Keratinocyte (primary cell): ENCODE results near the gene SRPK1.

ENCODE experiments used
- CTCF ChIP-seq, 3 experiments: IDR thresholded peaks in 1 of 3; conservative IDR thresholded peaks in 1 of 3; optimal IDR thresholded peaks in 1 of 3; 2 replicates in 2 of 3; 3 replicates in 1 of 3; pipeline versions ENCODE3 to v1.5.1; 2011; ENCODE audit warnings: low read length in 3 of 3, mild to moderate bottlenecking in 3 of 3, moderate library complexity in 2 of 3, control low read depth in 1 of 3, inconsistent platforms in 1 of 3; ENCODE audit not compliant: insufficient read depth in 2 of 3; ENCODE audit errors: extremely low read depth in 1 of 3
- EZH2 ChIP-seq: IDR thresholded peaks from one replicate; pipeline ENCODE4 v1.6.1; 2012; ENCODE audit warnings: inconsistent platforms, mild to moderate bottlenecking, low read length, moderate library complexity

GRCh38 chr6:35850208-35850607, 70.7 kb downstream of the SRPK1 start:
- TF ChIP-seq CTCF (optimal IDR thresholded peaks at IDR 0.05 in 1 of 3, IDR thresholded peaks at IDR 0.05 in 1 of 3, conservative IDR thresholded peaks at IDR 0.05 in 1 of 3; ENCODE audit: extremely low read depth in 1 of 3, insufficient read depth in 2 of 3, low read length in 3 of 3) (no peak), EZH2 (no peak)
